OCI-M2 (cell line): ENCODE results near the gene CCL8.
"Not testable (repeated sequence)": the region's sequence is repeated elsewhere in the genome, so short reads cannot be mapped to it uniquely, and the experiment has no call there.

Experiments used
- DNase-seq: peaks from one replicate; lab custom pipeline; 2025; ENCODE audit not compliant: unreplicated experiment; lab: John Stamatoyannopoulos, UW

Gene CCL8

DNA sequence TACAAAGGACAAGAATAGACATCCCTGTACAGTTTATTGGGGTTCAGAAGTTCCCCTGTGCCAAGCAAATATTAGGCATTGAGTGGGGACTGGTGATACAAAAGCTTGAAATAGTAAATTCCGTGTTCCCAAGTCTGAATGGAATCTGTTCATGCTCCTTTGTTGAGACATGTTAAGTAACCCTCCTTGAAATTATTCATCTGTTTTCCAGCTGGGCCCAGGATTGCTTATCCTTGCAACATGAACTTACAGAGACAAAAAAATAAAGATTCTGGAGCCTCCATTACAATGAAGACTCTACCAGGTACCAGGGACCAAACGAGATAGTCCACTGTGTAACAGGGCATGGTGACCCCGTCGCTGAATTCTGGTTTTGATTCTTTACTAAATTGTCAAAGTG is 6.1 kb upstream of the CCL8 start:
- DNase-seq, result no peak

DNA sequence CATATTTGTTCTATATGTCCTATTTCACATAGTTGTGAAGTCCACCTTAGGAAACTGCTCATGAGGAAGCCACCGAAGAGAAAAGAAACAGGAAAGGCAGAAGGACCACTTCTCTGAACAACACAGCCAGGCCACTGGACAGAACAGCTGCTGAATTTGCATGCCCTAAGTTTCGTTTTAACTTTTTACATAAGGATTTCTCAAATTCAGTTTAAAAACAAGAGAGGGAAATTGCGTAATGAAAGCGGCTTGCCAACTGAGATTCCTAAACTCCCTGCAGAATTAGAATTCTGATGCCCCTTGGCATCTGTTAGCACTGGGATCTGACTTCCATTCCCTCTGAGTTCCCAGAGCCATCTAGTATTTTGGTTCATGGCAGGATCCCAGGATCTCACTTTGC is 5.0 kb upstream of the CCL8 start:
- no peak for DNase-seq

DNA sequence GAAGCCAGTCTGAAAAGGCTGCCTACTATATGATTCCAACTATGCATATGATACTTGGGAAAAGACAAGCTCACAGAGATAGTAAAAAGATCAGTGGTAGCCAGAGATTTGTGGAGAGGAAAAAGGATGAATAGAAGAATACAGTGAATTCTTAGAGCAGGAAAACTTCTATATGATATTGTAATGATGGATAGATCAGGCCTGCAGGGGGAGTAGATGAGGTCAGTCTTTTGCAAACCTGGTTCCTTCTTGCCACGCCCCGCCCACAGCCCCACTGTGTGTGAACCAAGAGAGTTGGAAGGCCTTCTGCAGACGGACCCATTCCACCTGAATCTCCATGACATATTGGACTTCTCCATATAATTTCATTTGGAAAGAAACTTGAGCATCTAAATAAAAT is 761 bp upstream of the CCL8 start:
- no peak for DNase-seq

GRCh38 chr17:34321964-34322363 is 2.7 kb downstream of the CCL8 start:
- no peak for DNase-seq

- not testable (repeated sequence) for DNase-seq
These were observed 8.3 kb downstream of the CCL8 start for GRCh38 chr17:34327580-34327979.

DNA sequence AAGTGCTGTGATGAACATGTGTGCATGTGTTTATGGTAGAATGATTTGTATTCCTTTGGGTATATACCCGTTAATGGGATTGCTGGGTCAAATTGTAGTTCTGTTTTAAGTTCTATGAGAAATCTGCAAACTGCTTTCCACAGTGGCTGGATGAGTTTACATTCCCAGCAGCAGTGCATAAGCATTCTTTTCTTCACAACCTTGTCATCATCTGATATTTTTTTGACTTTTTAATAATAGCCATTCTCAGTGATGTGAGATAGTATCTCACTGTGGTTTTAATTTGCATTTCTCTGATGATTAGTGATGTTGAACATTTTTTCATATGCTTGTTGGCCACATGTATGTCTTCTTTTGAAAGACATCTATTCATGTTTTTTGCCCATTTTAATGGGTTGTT is 18.5 kb downstream of the CCL8 start:
- no peak for DNase-seq

DNA sequence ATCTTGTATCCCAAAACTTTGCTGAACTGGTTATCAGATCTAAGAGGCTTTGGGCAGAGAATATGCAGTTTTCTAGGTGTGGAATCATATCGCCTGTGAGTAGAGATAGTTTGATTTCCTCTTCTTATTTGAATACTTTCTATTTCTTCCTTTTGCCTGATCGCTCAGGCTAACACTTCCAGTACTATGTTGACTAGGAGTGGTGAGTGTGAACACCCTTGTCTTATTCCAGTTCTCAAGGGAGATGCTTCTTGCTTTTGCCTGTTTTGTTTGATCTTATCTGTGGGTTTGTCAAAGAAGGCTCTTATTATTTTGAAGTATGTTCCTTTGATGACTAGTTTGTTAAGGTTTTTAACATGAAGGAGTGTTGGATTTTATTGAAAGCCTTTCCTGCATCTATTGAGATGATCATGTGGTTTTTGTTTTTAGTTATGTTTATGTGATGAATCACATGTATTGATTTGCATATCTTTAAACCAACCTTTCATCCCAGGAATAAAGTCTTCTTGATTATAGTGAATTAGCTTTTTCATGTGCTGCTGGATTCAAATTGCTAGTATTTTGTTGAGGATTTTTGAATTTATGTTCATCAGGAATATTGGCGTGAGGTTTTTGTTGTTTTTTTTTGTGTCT is 20.0 kb downstream of the CCL8 start:
- no peak for DNase-seq

GRCh38 chr17:34341916-34342315 is 22.7 kb downstream of the CCL8 start:
- no peak for DNase-seq

DNA sequence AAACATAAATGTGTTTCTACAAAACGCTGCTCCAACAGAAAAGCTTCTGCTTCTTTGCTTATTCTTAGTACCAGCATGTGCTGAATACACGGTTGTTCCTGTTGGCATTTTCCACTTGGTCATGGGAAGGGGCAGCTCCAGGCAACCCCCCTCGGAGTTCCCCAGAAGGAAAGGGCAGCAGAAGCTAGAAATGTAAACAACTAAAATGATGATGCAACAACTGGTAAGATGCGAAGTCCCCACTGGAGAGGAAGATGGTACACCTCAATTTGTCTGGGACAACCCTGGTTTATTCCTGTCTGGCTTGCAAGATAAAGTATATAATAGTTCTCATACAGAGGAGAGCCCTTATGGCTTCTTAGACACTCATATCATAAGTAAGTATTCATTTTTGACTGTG is 27.8 kb downstream of the CCL8 start:
- DNase-seq, result no peak

- no peak for DNase-seq
These were observed 30.5 kb downstream of the CCL8 start for GRCh38 chr17:34349751-34350150.

- no peak for DNase-seq
These were observed 31.9 kb downstream of the CCL8 start for GRCh38 chr17:34351096-34351495.

DNA sequence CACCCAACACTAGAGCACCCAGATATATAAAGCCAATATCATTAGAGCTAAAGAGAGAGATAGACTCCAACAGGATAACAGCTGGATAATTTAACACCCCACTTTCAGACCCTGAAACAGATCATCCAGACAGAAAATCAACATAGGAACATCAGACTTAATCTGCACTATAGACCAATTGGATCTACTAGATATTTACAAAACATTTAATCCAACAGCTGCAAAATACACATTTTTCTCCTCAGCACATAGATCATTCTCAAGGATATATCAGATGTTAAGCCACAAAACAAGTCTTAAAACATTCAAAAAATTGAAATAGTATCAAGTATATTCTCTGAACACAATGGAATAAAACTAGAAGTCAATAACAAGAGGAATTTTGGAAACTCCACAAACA is 33.0 kb downstream of the CCL8 start:
- DNase-seq, result no peak

- DNase-seq, result no peak
These were observed 35.4 kb downstream of the CCL8 start for GRCh38 chr17:34354637-34355036.

DNA sequence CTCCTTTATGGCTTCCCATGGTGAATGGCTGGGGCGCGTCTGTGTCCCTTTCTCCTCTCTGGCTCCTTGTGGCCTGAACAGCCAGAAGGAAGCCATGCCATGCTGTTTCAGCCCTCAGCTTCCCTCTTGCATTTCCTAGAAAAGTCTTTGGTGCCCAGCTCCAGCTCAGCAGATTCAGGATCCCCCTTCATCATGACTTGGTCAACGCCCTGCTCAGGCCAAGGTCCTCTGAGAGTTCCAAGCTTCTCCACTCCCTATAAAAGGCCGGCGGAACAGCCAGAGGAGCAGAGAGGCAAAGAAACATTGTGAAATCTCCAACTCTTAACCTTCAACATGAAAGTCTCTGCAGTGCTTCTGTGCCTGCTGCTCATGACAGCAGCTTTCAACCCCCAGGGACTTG is 37.0 kb downstream of the CCL8 start, which contains the start of gene CCL13:
Gene CCL13 (plus strand): TSS at position 287 of the 400 bp plus-strand sequence. CDS start 47 bp downstream, at position 334.
- no peak for DNase-seq

- no peak for DNase-seq
These were observed 38.2 kb downstream of the CCL8 start for GRCh38 chr17:34357398-34357797.

DNA sequence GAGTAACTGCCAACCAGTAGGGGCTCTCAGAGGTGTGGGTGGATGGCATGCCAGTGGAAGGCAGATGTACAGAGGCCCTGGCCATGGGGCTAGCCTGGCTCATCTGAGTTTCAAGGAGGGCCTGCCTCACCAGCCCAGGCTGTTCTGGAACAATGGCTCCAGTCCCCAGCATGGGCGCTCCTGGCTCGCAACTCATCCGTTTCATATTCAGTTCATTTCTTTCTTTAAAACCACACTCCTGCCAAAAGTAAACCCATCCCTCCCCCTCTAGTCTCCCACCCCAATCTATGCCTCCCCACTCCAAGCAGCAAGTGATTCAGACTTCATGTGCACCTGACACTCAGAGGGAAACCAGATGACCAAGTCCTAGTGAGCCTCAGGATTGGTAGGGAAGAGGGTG is 39.4 kb downstream of the CCL8 start:
- no peak for DNase-seq

DNA sequence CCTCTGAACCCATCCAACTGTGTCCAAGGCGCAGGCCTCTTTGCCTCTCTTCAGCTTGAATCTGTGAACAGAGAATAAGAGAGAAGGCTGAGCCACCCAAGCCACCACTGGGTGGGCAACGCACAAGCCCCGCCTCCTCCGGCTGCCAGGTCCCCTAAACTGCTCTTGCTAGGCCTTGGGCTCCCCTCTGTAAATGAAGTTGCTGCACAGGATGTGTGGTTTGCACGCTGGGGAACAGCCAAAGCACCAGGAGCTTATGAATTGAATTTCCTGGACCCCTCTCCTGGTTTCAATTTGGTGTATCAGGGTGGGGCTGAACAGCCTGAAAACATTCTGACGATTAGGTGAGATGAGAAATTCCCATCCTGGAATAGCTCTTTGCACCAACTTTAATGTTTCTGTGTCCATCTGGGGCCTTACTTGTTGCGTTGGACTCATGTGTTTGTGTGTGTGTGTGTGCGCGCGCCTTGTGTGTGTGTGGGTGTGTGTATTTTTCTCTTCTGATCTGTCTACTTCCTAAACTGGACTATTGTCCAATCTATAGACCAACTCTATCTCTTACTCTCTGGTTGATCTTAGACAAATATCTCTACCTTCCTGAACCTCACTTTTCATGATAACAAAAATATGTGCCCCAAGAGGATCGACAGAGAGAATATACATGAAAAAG is 41.5 kb downstream of the CCL8 start:
- no peak for DNase-seq

- DNase-seq, result no peak
These were observed 42.3 kb downstream of the CCL8 start for GRCh38 chr17:34361478-34362061.

- DNase-seq, result no peak
These were observed 44.0 kb downstream of the CCL8 start, which contains the start of gene CCL1 for GRCh38 chr17:34363183-34363661. Gene CCL1 (minus strand): TSS chr17:34363233. CDS start chr17:34363161, 72 bp downstream.

GRCh38 chr17:34364751-34365150 is 45.5 kb downstream of the CCL8 start:
- no peak for DNase-seq

GRCh38 chr17:34365340-34365739 is 46.1 kb downstream of the CCL8 start:
- no peak for DNase-seq

- no peak for DNase-seq
These were observed 46.8 kb downstream of the CCL8 start for GRCh38 chr17:34366010-34366409.
